Gastroesophageal sphincter (tissue), 4 donors: ENCODE measurements around the gene AGO3. TPM values are rescaled to one million over a fixed set of nuclear protein-coding genes. Genes with fewer than 3 reads are reported as not detected.

Experiments used
- ATAC-seq: fragments of 150-250 bp; one replicate; pipeline ENCODE4 v1.9.1; 2016; ENCODE audit warnings: mild to moderate bottlenecking, moderate library complexity
- H3K27ac ChIP-seq, 4 donors: fragments of 200-600 bp; sonication (generic) in 3 of 4; 1 replicate in 3 of 4; 2 replicates in 1 of 4; pipeline ENCODE4 v1.5.1; 2016 to 2019
- H3K27me3 ChIP-seq: fragments of 200-600 bp; sonication (generic); one replicate; pipeline ENCODE4 v1.5.1; 2019
- H3K36me3 ChIP-seq, 2 donors: fragments of 200-600 bp; sonication (generic); one replicate each; pipeline ENCODE4 v1.5.1; 2019; ENCODE audit warnings: control low read depth in 1 of 2
- H3K4me1 ChIP-seq, 3 donors: fragments of 200-600 bp; sonication (generic); 1 replicate in 2 of 3; 2 replicates in 1 of 3; pipeline ENCODE4 v1.5.1; 2016 to 2019; ENCODE audit warnings: control low read depth in 2 of 3
- H3K4me3 ChIP-seq, 2 donors: fragments of 200-600 bp; sonication (generic); one replicate each; pipeline ENCODE4 v1.5.1; 2019; ENCODE audit warnings: mild to moderate bottlenecking in 1 of 2, moderate library complexity in 1 of 2
- H3K9me3 ChIP-seq, 3 donors: fragments of 200-600 bp; sonication (generic); one replicate each; pipeline ENCODE4 v1.5.1; 2017 to 2019; ENCODE audit warnings: control low read depth in 2 of 3
- CTCF ChIP-seq, 4 experiments: fragments of 200-600 bp in 2 of 4; fragments of 450-650 bp in 2 of 4; sonication (generic) in 1 of 4; IDR thresholded peaks; one replicate each; pipeline ENCODE4 v1.5.1; 2017 to 2019; ENCODE audit warnings: antibody characterized with exemption in 4 of 4, mild to moderate bottlenecking in 2 of 4, moderate library complexity in 2 of 4
- EP300 ChIP-seq: sonication (generic); formaldehyde crosslinking; IDR thresholded peaks from one replicate; pipeline ENCODE4 v1.6.1; 2017; ENCODE audit warnings: antibody characterized with exemption, mild to moderate bottlenecking
- POLR2A ChIP-seq, 2 donors: fragments of 450-650 bp; IDR thresholded peaks; one replicate each; pipeline ENCODE4 v1.6.1; 2017; ENCODE audit warnings: antibody characterized with exemption in 2 of 2, mild to moderate bottlenecking in 2 of 2, moderate library complexity in 1 of 2
- POLR2AphosphoS5 ChIP-seq: sonication (generic); formaldehyde crosslinking; IDR thresholded peaks from one replicate; pipeline ENCODE4 v1.6.1; 2017; ENCODE audit warnings: antibody characterized with exemption
- WGBS, 2 donors: methylation state at CpG; one replicate each; pipeline ENCODE4 v1.1.5; 2018; ENCODE audit warnings: low coverage in 1 of 2; 5-methylcytosine and 5-hydroxymethylcytosine counted together
- total RNA-seq, 4 donors: library from RNA; depleted of rRNA; stranded (reverse); fragments of >200 nt; gene quantifications; one replicate each; pipeline ENCODE4 v1.1.0, GENCODE V29; 2016

AGO3 gene
- total RNA-seq, 4 donors from 2014 or later, result 33.9 to 36.9 (median 34.2) TPM

DNA sequence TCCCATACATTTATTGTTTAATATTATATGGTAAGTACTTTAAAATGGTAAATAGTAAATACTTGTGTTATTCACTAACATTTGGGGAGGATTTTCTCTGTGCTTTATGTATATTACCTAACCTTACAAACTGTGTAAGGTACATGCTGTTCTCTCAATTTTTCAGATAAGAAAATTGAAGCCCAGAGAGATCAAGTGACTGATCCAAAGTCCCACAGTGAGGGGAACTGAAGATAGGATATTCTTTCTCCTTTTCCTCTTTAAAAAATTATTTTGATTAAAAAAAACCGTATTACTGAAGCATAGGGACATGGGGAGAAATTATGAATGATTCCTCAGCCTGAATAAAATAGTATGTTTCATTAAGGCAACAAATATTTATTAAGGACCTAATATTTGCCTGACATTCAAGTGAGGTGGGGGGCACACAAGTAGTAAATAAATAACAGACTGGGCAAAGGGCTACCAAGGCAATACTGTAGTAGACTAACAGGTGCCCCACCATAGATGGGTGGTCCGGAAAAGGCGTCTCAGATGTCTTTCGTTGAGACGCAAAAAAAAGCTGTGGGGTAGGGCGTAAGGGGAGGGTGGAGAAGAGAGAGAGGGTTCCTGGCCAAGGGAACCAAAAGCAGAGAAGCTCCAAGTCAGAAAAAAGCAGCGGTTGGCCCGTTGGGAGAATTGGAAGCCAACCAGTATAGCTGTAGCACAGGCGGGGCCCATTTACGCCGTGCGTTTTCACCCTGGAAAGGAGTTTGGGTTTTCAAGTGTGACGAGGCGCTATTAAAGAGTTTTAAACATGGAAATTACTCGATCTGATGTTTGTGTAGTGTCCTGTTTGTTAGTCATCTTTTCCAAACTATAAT, 944 bp upstream of the AGO3 start:
- ATAC-seq, result peak; percentile 60
- peaks cover 4 to 42% (median 9%) of the 10 kb centered on the region in 3 donors for H3K4me1 ChIP-seq

DNA sequence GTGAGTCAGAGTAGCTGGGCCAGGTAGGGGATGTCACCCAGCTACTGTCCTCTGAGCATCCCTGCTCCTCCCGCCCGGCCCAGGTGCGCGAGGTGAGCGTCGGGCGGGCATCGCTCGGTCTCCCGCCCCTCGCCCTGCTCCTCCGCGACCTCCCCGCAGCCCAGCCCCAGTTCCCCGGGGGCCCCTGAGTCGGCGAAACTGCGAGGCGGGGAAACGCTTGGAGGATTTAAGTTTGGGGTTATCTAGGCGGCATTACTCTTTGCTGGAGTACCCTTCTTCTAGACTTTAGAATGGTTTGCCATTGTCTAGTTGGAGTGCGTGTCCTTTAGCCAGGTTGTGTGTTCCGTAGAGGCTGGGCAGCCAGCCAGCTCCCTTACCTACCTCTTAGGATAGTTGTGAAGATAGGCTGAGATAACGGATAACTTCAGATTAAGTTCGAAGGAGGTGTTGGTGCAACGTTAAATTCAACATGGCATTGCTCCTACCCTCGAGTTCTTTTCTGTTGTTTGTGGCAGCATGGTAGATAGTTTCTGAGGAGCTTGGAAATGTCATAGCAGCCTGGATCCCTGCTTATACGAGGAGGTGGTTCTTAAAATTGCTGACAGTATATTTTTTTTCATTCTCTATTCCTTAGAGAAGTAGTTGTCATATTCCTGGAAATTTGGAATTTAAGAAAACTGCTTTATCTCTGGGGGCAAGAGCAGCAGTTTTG, 697 bp downstream of the AGO3 start:
- ATAC-seq, result peak; percentile 7
- H3K9me3 ChIP-seq, result no peaks in the 10 kb centered on the region
- H3K36me3 ChIP-seq, result no peaks in the 10 kb centered on the region
- TF ChIP-seq POLR2A (IDR thresholded peaks at IDR 0.05) (no peak), CTCF (IDR thresholded peaks at IDR 0.05) (no peak), POLR2AphosphoS5 (no peak), EP300 (no peak)
- 0% methylated on average over 7 to 11 of the region's 28 CpGs for WGBS, 2 donors
- peak overlapping the region; percentile 96 to 100 (median 98) for H3K27ac ChIP-seq
- H3K4me3 ChIP-seq, result peak overlapping the region; percentile 88 to 97
- H3K27me3 ChIP-seq, result no peaks in the 10 kb centered on the region
- peaks cover 7 to 56% (median 9%) of the 10 kb centered on the region in 3 donors for H3K4me1 ChIP-seq

More for the DNA sequence above, 944 bp upstream of the AGO3 start:
- Histone ChIP-seq H3K36me3 (no peaks in the 10 kb centered on the region), H3K4me3 (peak overlapping the region; percentile 88 to 97), H3K27ac (peak overlapping the region; percentile 96 to 100 (median 98)), H3K27me3 (no peaks in the 10 kb centered on the region), H3K9me3 (no peaks in the 10 kb centered on the region)
- TF ChIP-seq EP300, result no peak
- no peak for TF ChIP-seq POLR2A (IDR thresholded peaks at IDR 0.05)
- TF ChIP-seq POLR2AphosphoS5, result peak; percentile 25
- WGBS, 2 donors, result 1 to 2% methylated on average over 15 of the region's 15 CpGs

GRCh38 chr1:35932158-35932636, 1.3 kb downstream of the AGO3 start:
- no peak for ATAC-seq
- Histone ChIP-seq H3K36me3 (no peaks in the 10 kb centered on the region), H3K4me1 (peaks cover 7 to 56% (median 9%) of the 10 kb centered on the region in 3 donors), H3K27ac (peak overlapping the region; percentile 96 to 100 (median 98)), H3K9me3 (no peaks in the 10 kb centered on the region), H3K27me3 (no peaks in the 10 kb centered on the region), H3K4me3 (peak overlapping the region; percentile 88 to 97)
- WGBS, 2 donors, result 33 to 36% methylated on average over 7 of the region's 7 CpGs
- TF ChIP-seq CTCF (IDR thresholded peaks at IDR 0.05), result no peak
- no peak for TF ChIP-seq POLR2AphosphoS5
- TF ChIP-seq EP300, result no peak
- TF ChIP-seq POLR2A (IDR thresholded peaks at IDR 0.05), result no peak

DNA sequence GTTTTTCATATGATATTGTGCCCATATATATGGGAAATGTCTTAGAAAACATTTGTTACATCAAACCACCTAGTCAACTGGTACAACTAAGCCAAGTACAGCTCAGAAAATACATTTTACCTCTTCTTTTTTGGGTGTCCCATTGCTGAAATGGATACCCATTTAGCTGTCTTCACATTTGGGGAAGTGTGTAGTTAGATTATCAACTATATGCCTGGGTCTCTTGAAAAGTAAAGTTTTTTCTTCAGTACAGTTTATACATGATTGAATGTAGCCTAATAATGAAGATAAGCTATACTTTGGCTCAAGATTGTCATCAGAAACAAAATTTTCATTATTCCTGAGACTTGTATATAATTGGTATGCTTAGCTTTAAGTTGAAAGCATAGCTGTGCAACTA, 2.0 kb downstream of the AGO3 start:
- Histone ChIP-seq H3K36me3 (no peaks in the 10 kb centered on the region), H3K4me3 (no peak overlapping the region), H3K9me3 (no peaks in the 10 kb centered on the region), H3K4me1 (peaks cover 7 to 56% (median 9%) of the 10 kb centered on the region in 3 donors), H3K27me3 (no peaks in the 10 kb centered on the region), H3K27ac (peak overlapping the region in 1 of 4 donors; percentile 99)
- TF ChIP-seq EP300 (no peak), CTCF (IDR thresholded peaks at IDR 0.05) (no peak), POLR2AphosphoS5 (no peak), POLR2A (IDR thresholded peaks at IDR 0.05) (no peak)
- no peak for ATAC-seq
